D721Med (cell line): ENCODE results near the gene LAMA4.

Source experiments
- DNase-seq: peaks from one replicate; pipeline ENCODE4 v3.0.0; 2011; ENCODE audit warnings: low spot score; ENCODE audit not compliant: insufficient read length
- FAIRE-seq: peaks from 2 replicates; lab custom pipeline; 2011; peaks lifted over from hg19 to GRCh38; lab: Jason Lieb, UNC
- TF ChIP-seq, protein P1 (sequence below): IDR thresholded peaks from 2 replicates; pipeline ENCODE4 v1.5.1; 2012; ENCODE audit warnings: mild to moderate bottlenecking, control low read depth; ENCODE audit not compliant: insufficient read depth; ENCODE audit errors: missing control alignments

The LAMA4 gene

DNA sequence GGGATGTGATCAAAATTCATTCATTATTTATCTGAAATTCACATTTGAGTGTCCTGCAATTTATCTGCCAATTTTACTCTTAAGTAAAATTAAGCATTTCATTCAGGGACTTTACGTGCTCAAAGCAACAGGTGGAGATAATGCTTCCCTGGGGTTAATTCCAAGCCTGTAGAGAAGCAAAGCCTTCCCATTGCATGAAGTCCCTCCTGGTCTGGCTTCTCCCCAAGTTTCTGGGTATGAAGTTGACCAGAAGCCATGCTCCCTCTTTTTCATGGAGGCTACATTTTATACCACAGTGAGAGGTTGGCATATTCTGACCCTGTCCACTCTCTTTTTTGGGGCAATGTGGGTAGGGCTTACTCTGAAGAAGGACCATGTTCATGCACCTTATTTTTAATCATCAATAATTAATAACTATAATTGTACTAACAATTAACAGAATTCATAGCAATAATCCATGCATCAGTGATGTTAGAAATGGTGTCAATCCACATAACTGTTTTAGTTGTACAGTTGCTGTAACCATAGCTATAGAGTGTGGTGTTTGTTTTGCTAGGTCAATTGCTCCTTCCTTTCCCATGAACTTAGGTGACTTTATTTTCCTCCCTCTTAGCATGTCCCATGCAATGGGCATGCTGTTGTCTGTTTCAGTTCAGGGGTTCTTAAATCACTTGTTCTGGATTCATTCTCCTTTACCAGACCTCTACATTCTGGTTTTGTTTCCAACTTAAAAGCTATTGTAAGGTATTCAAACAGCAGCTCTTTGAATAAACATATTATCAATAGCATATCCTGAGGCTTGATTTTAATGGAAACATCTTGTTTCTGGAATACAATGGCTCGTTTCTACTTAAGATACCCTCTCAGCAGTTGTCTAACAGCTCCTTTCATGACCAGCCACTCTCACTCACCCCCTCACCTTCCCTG lies 1.5 kb downstream of the LAMA4 start:
- FAIRE-seq (no peak), DNase-seq (no peak)

DNA sequence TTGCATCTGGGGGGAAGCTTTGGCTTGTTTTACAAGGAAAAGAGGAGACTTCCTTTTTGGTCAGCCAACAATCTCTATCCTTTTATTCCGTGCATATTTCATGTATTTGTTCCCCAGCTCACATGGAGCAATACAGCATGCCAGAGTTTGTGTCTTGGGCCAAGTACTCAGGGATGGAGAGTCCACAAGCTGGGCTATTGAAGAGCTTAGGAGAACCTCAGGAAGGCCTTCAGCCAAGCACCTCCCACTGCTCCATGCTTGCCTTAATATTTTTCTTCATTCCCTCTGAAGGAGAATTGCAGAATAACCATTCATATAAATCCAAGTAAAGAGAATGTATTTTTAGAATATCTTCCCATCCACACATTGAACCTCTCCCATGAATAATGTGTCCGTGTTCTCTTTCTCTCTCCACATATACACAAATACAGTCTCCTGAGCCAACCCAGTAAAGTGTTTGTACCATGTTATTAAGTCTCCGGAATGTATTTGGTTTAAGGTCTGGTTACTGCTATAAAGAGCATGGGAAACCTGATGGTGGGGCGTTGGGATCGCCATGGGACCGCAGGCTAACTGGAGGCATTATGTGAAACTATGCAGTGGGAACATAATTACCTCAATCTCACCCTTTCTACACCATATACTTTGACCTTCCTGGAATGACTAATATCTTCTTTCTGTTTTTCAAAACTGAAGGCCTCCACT lies 3.0 kb downstream of the LAMA4 start:
- TF ChIP-seq, protein P1, sequence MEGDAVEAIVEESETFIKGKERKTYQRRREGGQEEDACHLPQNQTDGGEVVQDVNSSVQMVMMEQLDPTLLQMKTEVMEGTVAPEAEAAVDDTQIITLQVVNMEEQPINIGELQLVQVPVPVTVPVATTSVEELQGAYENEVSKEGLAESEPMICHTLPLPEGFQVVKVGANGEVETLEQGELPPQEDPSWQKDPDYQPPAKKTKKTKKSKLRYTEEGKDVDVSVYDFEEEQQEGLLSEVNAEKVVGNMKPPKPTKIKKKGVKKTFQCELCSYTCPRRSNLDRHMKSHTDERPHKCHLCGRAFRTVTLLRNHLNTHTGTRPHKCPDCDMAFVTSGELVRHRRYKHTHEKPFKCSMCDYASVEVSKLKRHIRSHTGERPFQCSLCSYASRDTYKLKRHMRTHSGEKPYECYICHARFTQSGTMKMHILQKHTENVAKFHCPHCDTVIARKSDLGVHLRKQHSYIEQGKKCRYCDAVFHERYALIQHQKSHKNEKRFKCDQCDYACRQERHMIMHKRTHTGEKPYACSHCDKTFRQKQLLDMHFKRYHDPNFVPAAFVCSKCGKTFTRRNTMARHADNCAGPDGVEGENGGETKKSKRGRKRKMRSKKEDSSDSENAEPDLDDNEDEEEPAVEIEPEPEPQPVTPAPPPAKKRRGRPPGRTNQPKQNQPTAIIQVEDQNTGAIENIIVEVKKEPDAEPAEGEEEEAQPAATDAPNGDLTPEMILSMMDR, result no peak
- FAIRE-seq, result no peak
- DNase-seq, result no peak

More for the DNA sequence above, 1.5 kb downstream of the LAMA4 start:
- TF ChIP-seq, protein P1, result no peak

DNA sequence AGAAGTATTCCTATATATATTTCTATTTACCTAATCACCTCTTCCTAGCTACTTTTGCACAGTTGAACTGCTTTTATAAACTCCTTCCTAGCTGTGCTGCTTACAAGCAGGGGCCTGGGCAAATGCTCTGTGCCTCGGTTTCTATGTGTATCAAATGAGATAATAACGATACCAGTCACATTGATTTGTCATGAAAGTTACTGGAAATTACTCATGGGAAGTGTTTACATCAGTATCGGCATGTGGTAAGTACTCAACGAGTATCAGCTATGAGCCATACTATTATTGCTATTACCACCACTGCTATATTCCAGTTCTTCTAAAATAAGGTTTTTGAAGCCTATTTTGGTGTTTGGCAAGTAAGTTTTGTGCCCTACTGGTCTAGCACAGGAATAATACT lies 4.9 kb downstream of the LAMA4 start:
- FAIRE-seq (no peak), DNase-seq (no peak)
- TF ChIP-seq, protein P1, result no peak

DNA sequence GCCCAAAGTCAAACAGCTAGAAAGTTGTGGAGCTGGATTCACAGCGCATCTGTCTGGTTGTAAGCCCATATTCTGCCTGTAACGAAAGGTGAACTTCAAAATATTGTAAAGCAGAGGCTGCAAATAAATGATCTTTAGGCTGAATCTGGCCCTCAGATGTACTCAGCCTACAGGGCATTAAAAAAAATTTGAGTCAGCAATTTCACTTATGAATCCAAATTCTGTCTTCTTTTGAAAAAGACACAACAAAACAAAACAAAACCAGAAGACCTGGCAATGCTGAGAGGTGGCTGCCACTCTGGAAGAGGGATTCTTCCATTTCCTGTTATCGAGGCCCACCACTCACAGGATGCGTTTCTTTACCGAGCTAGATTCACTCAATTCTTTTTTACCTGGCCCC lies 7.1 kb downstream of the LAMA4 start:
- TF ChIP-seq, protein P1, result no peak
- DNase-seq, result no peak
- no peak for FAIRE-seq

DNA sequence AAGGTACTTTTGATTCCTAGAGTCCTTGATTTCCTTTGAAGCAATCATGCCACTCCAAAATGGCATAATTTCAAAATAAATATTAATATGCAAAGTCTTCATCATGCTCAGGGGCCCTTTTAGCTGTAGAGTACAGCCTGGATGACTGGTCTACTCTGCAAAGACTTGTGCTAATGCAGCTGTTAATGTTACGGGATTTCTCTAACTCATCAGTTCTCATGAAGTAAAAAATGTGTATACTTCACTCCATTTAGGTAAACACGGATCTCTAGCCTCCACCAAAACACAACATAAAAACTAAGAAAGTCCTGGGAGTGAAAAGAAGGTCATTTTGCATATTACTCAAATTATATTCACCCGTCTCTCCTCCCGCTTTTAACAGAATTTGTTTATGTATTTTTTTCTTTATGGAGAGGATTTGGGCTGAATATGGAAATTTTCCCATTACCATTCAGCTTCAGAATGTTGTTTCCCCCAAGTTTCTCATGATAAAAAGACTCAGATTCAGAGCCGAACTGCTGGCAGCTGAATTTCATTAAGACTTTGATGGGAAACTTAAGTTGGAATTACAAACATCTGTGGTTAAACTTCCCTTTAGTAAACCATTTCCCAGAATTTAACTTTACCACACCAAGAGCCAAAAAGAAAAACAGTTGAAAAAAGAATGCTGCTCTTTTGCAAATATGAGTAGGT lies 8.7 kb downstream of the LAMA4 start:
- FAIRE-seq (no peak), DNase-seq (no peak)
- TF ChIP-seq, protein P1, result no peak

DNA sequence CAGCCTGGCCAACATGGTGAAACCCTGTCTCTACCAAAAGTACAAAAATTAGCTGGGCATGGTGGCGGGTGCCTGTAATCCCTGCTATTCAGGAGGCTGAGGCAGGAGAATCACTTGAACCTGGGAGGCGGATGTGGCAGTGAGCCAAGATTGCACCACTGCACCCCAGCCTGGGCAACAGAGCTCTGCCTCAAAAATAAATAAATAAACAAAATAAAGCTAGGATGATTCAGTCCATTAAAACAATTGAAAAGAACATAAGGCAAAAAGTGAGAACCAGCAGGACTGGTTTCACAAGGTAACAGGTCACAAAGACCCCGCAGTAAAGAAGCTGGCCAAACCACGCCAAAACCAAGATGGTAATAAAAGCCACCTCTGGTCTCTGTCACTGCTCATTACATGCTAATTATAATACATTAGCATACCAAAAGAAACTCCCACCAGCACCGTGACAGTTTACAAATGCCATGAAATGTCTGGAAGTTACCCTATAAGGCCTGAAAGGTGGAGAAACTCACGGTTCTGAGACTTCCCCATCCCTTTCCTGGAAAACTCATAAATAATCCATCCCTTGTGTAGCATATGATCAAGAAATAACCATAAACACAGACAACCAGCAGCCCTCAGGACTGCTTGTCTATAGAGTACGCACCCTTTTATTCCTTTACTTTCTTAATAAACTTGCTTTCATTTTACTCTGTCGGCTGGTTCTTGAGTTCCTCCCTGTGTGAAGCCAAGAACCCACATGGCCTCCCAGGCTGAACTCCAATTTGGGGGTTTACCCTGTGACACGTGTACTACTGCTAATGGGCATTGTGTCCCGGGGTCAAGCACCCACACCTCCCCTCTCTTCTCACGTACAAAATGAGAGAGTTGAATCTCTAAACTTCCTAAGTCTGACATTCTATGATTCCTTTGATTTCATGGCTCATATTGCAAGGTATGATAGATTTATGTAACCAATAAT lies 10.2 kb downstream of the LAMA4 start:
- FAIRE-seq (no peak), DNase-seq (no peak)
- TF ChIP-seq, protein P1, result no peak
